IMR-90 (cell line): ENCODE results near the gene LBHD2. TPM values are rescaled to one million over a fixed set of nuclear protein-coding genes. Genes with fewer than 3 reads are reported as not detected.

ENCODE experiments used
- ATAC-seq: fragments of 200-7000 bp; cut with Tn5 transposase; 2 replicates; pipeline ENCODE4 v1.9.1; 2020; ENCODE audit warnings: low read depth, mild to moderate bottlenecking, moderate library complexity
- BruUV-seq: library from RNA; stranded (reverse); fragments of 400-500 nt; replicated peaks from 2 replicates; lab custom pipeline; 2021; lab: Mats Ljungman, UMichigan
- CTCF ChIA-PET: fragments of 300-600 bp; formaldehyde crosslinking; extraction: SDS; loops from one replicate; lab custom pipeline; 2021; ENCODE audit warnings: antibody characterized with exemption; lab: Yijun Ruan, JAX
- POLR2A ChIA-PET: fragments of 300-600 bp; sonication (Branson Sonifier 250); formaldehyde crosslinking; loops from one replicate; lab custom pipeline; 2022; ENCODE audit warnings: antibody characterized with exemption; ENCODE audit not compliant: unreplicated experiment; lab: Charles Lee
- DNase-seq: peaks from one replicate; pipeline ENCODE4 v3.0.0; 2013
- H2AFZ ChIP-seq: replicated peaks from 2 replicates; pipeline ENCODE3; 2013; ENCODE audit warnings: low read length, mild to moderate bottlenecking; ENCODE audit not compliant: poor library complexity
- H2AK5ac ChIP-seq: 2 replicates; pipeline ENCODE4 v1.6.1; 2013; ENCODE audit warnings: low read depth, low read length, inconsistent platforms
- H2AK9ac ChIP-seq: replicated peaks from 2 replicates; pipeline ENCODE3; 2013; ENCODE audit warnings: mild to moderate bottlenecking, low read depth, low read length, moderate library complexity; ENCODE audit not compliant: poor library complexity
- H2BK120ac ChIP-seq: 2 replicates; pipeline ENCODE4 v1.6.1; 2013; ENCODE audit warnings: low read depth, low read length, inconsistent platforms
- H2BK15ac ChIP-seq: 3 replicates; pipeline ENCODE4 v1.6.1; 2013; ENCODE audit warnings: low read depth, low read length, inconsistent platforms
- H2BK20ac ChIP-seq: 2 replicates; pipeline ENCODE4 v1.6.1; 2013; ENCODE audit warnings: low read depth, mild to moderate bottlenecking, inconsistent platforms, low read length, moderate library complexity
- H2BK5ac ChIP-seq: 2 replicates; pipeline ENCODE4 v1.6.1; 2013; ENCODE audit warnings: mild to moderate bottlenecking, low read depth, low read length, inconsistent platforms; ENCODE audit not compliant: poor library complexity, severe bottlenecking
- H3K14ac ChIP-seq: replicated peaks from 2 replicates; pipeline ENCODE4 v1.6.1; 2013; ENCODE audit warnings: low read depth, low read length, inconsistent platforms
- H3K18ac ChIP-seq: 2 replicates; pipeline ENCODE4 v1.6.1; 2013; ENCODE audit warnings: low read depth, low read length, control low read depth
- H3K23ac ChIP-seq: 2 replicates; pipeline ENCODE4 v1.6.1; 2013; ENCODE audit warnings: low read depth, low read length, inconsistent platforms
- H3K27ac ChIP-seq: 2 replicates; pipeline ENCODE4 v1.5.1; 2013; ENCODE audit warnings: mild to moderate bottlenecking, control low read depth, low read length; ENCODE audit not compliant: insufficient read depth
- H3K27me3 ChIP-seq: 2 replicates; pipeline ENCODE4 v1.6.1; 2013; ENCODE audit warnings: low read length; ENCODE audit not compliant: control insufficient read depth, insufficient read depth
- H3K36me3 ChIP-seq: 2 replicates; pipeline ENCODE4 v1.6.1; 2013; ENCODE audit warnings: low read length, mixed read lengths; ENCODE audit not compliant: control insufficient read depth, insufficient read depth
- H3K4ac ChIP-seq: 2 replicates; pipeline ENCODE4 v1.6.1; 2013; ENCODE audit warnings: low read depth, low read length, inconsistent platforms
- H3K4me1 ChIP-seq: 2 replicates; pipeline ENCODE4 v1.6.1; 2013; ENCODE audit warnings: low read length, mixed read lengths; ENCODE audit not compliant: control insufficient read depth, insufficient read depth
- H3K4me2 ChIP-seq: 2 replicates; pipeline ENCODE4 v1.6.1; 2013; ENCODE audit warnings: low read depth, mild to moderate bottlenecking, control low read depth, low read length, moderate library complexity
- H3K4me3 ChIP-seq: 2 replicates; pipeline ENCODE4 v1.5.1; 2013; ENCODE audit warnings: low read depth, mild to moderate bottlenecking, control low read depth, low read length, moderate library complexity; ENCODE audit not compliant: insufficient read depth
- H3K56ac ChIP-seq: 2 replicates; pipeline ENCODE4 v1.6.1; 2013; ENCODE audit warnings: low read length, inconsistent platforms; ENCODE audit not compliant: insufficient read depth; ENCODE audit errors: extremely low read depth
- H3K79me1 ChIP-seq, 2 experiments: 2 replicates each; pipeline ENCODE4 v1.6.1; 2013; ENCODE audit warnings: low read length in 2 of 2, inconsistent platforms in 1 of 2, low read depth in 1 of 2
- H3K9ac ChIP-seq: 2 replicates; pipeline ENCODE4 v1.6.1; 2013; ENCODE audit warnings: low read depth, low read length, control low read depth
- H3K9me1 ChIP-seq: 2 replicates; pipeline ENCODE4 v1.6.1; 2013; ENCODE audit warnings: low read length, inconsistent platforms; ENCODE audit not compliant: insufficient read depth
- H3K9me3 ChIP-seq: 2 replicates; pipeline ENCODE4 v1.6.1; 2013; ENCODE audit warnings: low read length; ENCODE audit not compliant: control insufficient read depth, insufficient read depth
- H4K20me1 ChIP-seq: 2 replicates; pipeline ENCODE4 v1.6.1; 2013; ENCODE audit warnings: low read length, inconsistent platforms; ENCODE audit not compliant: insufficient read depth
- H4K5ac ChIP-seq: 2 replicates; pipeline ENCODE4 v1.6.1; 2013; ENCODE audit warnings: mild to moderate bottlenecking, low read depth, low read length, control low read depth
- H4K8ac ChIP-seq, 2 experiments: 2 replicates each; pipeline ENCODE4 v1.6.1; 2013; ENCODE audit warnings: low read depth in 2 of 2, low read length in 2 of 2, control low read depth in 1 of 2, inconsistent platforms in 1 of 2
- H4K91ac ChIP-seq: 2 replicates; pipeline ENCODE4 v1.6.1; 2013; ENCODE audit warnings: low read depth, low read length, inconsistent platforms; ENCODE audit not compliant: insufficient read depth
- CEBPB ChIP-seq: IDR thresholded peaks from 2 replicates; pipeline ENCODE4 v1.6.1; 2012; ENCODE audit warnings: low read depth, low read length, improper control_type of control experiment
- CHD1 ChIP-seq: IDR thresholded peaks from 2 replicates; pipeline ENCODE4 v1.6.1; 2012; ENCODE audit warnings: low read depth, low read length, improper control_type of control experiment
- MAFK ChIP-seq: IDR thresholded peaks from 2 replicates; pipeline ENCODE4 v1.6.1; 2012; ENCODE audit warnings: low read depth, low read length, improper control_type of control experiment
- MAZ ChIP-seq: IDR thresholded peaks from 2 replicates; pipeline ENCODE4 v1.6.1; 2012; ENCODE audit warnings: low read depth, mild to moderate bottlenecking, low read length, improper control_type of control experiment, moderate library complexity, borderline replicate concordance
- RCOR1 ChIP-seq: IDR thresholded peaks from 2 replicates; pipeline ENCODE4 v1.6.1; 2012; ENCODE audit warnings: mild to moderate bottlenecking, low read length, improper control_type of control experiment; ENCODE audit not compliant: insufficient replicate concordance
- WGBS, 2 experiments: methylation state at CpG; one replicate each; pipeline versions ENCODE4 v1.1.5 to v1.1.7; 2013; ENCODE audit warnings: missing lambda C conversion rate in 2 of 2; ENCODE audit not compliant: insufficient read length in 1 of 2; ENCODE audit errors: extremely low coverage in 2 of 2; 5-methylcytosine and 5-hydroxymethylcytosine counted together
- dilution Hi-C: fragments of 300-500 bp; cut with HindIII; formaldehyde crosslinking; loops from one replicate; pipeline ENCODE4 v1.14.3; 2018; ENCODE audit warnings: low sequenced_read_pairs; ENCODE audit not compliant: unreplicated experiment
- in situ Hi-C: fragments of 300-500 bp; cut with MboI; formaldehyde crosslinking; loops from 3 replicates; pipeline ENCODE4 v1.14.3; 2019; ENCODE audit warnings: low sequenced_read_pairs, inconsistent platforms, mixed read lengths
- intact Hi-C: fragments of 100-400 bp; cut with micrococcal nuclease; formaldehyde crosslinking; loops from 2 replicates; pipeline ENCODE4 v1.10.0; 2022
- polyA plus RNA-seq, 3 experiments: library from polyadenylated mRNA; depleted of rRNA; stranded (reverse); fragments of >200 nt; gene quantifications; 2 replicates each; pipeline ENCODE4 v1.2.3, GENCODE V29; 2012; ENCODE audit warnings: low replicate concordance in 1 of 3
- total RNA-seq: library from RNA; depleted of rRNA; stranded (reverse); fragments of >200 nt; gene quantifications from 2 replicates; pipeline ENCODE4 v1.2.3, GENCODE V29; 2012
- TF ChIP-seq, protein P1 (sequence below): conservative IDR thresholded peaks from 2 replicates; pipeline ENCODE4 v1.5.1; 2012; ENCODE audit warnings: mild to moderate bottlenecking, low read depth, low read length, improper control_type of control experiment
- TF ChIP-seq, protein P2 (sequence below): fragments of 150-350 bp; IDR thresholded peaks from 2 replicates; pipeline ENCODE4 v1.6.1; 2016; ENCODE audit warnings: low read depth, mild to moderate bottlenecking, low read length, moderate library complexity, borderline replicate concordance

LBHD2 gene
- total and polyA plus RNA-seq, 2 of the 4 experiments (the other 2 are of a cell fraction), result not detected

DNA sequence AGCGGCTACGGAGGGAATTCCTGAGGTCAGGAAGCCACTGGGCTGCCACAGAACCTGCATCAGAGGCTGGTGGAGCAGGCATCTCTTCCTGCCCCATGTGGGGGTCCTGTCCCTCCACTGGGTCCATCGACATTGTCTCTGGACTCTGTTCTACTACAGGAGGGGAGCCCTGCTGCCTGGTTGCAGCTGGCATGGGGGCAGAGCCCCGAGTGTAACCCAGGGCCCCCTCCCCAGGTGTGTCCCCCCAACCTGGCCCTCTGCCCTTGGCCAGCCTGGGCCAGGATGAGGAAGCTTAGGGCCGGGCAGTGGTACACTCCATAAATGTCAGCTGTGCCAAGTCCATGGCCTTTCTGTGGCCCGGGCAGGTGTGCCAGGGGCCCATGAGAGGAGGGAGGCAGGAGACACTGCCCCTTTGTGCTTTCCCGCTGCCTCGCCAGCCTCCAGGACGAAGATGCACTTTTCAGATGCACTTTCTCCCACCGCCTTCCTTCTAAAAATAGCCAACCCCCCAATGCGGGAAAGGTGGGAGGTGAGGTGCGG is 6.5 kb downstream of the LBHD2 start:
- Histone ChIP-seq H4K8ac (no peak overlapping the region), H3K4ac (no peak overlapping the region), H3K56ac (no peak overlapping the region), H2AK9ac (peak overlapping the region; percentile 40), H2BK120ac (no peak overlapping the region), H2BK20ac (no peak overlapping the region), H3K4me3 (no peak overlapping the region), H3K27ac (no peak overlapping the region), H3K9ac (no peak overlapping the region), H3K79me1 (no peaks in the 10 kb centered on the region), H3K27me3 (peaks cover 43% of the 10 kb centered on the region), H4K20me1 (no peaks in the 10 kb centered on the region; the same call in 1 of the 2 replicates), H2AK5ac (no peak overlapping the region), H2BK15ac (no peak overlapping the region), H4K91ac (no peak overlapping the region), H3K4me2 (no peak overlapping the region), H3K23ac (no peak overlapping the region), H3K18ac (no peak overlapping the region), H3K36me3 (no peaks in the 10 kb centered on the region), H3K4me1 (peaks cover 11% of the 10 kb centered on the region), H2BK5ac (no peak overlapping the region), H3K9me1 (no peaks in the 10 kb centered on the region), H3K14ac (no peak overlapping the region), H3K9me3 (no peaks in the 10 kb centered on the region; the same call in 1 of the 2 replicates), H2AFZ (no peak overlapping the region), H4K5ac (no peak overlapping the region)
- POLR2A ChIA-PET, result no interaction called here
- intact Hi-C loops (no loop called here), dilution Hi-C loops (no loop called here), in situ Hi-C loops (no loop called here)
- ATAC-seq, result no peak
- TF ChIP-seq, protein P1, sequence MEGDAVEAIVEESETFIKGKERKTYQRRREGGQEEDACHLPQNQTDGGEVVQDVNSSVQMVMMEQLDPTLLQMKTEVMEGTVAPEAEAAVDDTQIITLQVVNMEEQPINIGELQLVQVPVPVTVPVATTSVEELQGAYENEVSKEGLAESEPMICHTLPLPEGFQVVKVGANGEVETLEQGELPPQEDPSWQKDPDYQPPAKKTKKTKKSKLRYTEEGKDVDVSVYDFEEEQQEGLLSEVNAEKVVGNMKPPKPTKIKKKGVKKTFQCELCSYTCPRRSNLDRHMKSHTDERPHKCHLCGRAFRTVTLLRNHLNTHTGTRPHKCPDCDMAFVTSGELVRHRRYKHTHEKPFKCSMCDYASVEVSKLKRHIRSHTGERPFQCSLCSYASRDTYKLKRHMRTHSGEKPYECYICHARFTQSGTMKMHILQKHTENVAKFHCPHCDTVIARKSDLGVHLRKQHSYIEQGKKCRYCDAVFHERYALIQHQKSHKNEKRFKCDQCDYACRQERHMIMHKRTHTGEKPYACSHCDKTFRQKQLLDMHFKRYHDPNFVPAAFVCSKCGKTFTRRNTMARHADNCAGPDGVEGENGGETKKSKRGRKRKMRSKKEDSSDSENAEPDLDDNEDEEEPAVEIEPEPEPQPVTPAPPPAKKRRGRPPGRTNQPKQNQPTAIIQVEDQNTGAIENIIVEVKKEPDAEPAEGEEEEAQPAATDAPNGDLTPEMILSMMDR, result no peak
- TF ChIP-seq MAFK, result no peak
- TF ChIP-seq CEBPB, result no peak
- no peak for TF ChIP-seq RCOR1
- no peak for TF ChIP-seq MAZ
- no peak for TF ChIP-seq CHD1
- TF ChIP-seq, protein P2, sequence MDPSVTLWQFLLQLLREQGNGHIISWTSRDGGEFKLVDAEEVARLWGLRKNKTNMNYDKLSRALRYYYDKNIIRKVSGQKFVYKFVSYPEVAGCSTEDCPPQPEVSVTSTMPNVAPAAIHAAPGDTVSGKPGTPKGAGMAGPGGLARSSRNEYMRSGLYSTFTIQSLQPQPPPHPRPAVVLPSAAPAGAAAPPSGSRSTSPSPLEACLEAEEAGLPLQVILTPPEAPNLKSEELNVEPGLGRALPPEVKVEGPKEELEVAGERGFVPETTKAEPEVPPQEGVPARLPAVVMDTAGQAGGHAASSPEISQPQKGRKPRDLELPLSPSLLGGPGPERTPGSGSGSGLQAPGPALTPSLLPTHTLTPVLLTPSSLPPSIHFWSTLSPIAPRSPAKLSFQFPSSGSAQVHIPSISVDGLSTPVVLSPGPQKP, result no peak
- WGBS, 2 experiments, result 75% methylated on average over 2 of the region's 12 CpGs; no CpG with 5 or more reads in 1 of the 2 experiments
- CTCF ChIA-PET, result no interaction called here
- BruUV-seq, result no TSS peak
- DNase-seq, result no peak
